ENCODE measurements around the gene PSMC2.
A peak's percentile ranks its signal among the peaks of the same experiment; 100 is the strongest.
"Not testable (repeated sequence)": the region's sequence is repeated elsewhere in the genome, so short reads cannot be mapped to it uniquely, and the experiment has no call there.

PSMC2 gene

GRCh38 chr7:103379270-103379975, 32.0 kb downstream of the PSMC2 start:
- DNase-seq: no peak

GRCh38 chr7:103380395-103381191, 33.1 kb downstream of the PSMC2 start:
- peak; percentile 12 for DNase-seq

DNA sequence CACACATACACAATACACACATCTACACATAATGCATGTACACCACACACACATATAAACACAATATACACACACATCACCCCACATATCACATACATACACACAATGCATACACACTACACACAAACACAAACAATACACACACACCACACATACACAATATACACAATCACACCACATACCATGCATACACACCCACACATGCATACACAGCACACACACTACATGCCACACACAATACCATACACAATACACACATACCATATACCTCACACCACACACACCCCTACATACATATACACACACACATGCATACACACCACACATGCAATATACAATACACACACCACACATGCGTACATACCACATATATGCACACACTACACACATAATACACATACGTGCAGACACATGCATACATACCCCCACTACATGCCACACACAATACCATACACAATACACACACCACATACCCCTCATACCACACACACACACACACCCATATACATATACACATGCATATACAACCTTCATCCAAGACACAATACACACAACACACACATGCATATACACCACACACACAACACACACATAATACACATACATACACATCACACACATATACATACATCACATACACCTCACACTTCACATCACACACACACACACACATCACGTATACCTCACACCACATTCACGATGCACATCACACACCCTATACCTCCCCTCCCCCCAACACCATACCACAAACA, 34.0 kb downstream of the PSMC2 start:
- DNase-seq: no peak

- no peak for DNase-seq
Observed at GRCh38 chr7:103382032-103382402, 34.6 kb downstream of the PSMC2 start.

DNA sequence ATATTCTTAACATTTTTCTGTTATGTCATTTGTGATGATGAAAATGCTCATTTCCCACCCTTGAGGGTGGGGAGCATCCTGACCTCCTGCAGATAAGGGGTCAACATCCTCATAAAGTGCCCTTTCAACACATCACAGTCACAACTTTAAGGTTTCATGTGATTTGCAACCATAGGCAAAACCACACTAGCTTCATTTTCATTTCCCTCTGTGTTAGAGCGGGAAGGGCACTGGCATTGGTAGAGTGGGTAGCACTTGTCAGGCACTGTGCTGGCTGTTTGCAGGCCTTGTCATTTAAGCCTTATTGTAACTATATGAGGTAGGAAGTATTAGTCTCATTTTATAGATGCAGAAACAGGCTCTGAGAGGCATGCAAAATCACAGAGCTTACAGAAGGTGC, 39.8 kb downstream of the PSMC2 start:
- no peak for DNase-seq

GRCh38 chr7:103388469-103389140, 41.2 kb downstream of the PSMC2 start:
- DNase-seq: no peak

DNA sequence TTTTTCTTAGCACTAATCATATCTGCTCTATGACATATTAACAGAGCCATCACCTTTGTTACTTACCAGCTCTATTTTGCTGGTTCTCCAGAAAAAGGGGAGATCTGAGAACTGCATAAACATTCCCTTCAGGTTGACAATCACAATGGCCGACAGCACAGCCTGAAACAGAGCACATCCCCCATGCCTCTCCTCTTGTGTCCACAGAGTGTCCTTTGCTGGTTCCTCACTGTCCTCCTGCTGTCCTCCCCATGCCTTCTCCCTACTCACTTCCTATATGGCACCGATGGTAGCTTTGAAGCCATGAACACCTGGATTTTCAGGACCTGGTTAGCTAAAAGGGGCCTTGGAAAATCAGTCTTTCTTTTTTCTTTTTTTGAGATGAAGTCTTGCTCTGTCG, 41.8 kb downstream of the PSMC2 start:
- DNase-seq: no peak

DNA sequence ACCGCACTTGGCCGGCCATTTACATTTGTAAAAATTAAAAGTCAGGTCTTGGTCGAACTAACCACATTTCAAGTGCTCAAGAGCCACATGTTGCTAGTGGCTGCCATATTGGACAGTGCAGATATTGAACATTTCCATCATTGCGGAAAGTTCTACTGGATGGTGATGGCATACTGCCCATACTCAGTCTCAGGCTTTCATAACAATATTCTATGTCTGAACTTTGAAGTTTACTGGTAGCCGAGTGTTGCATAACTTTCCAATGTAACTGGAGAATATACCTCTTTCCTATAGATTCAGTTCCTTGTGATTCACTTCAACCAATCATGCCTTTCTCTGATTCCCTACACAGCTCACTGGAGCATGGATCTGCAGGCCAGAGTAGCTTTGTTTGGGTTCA, 43.7 kb downstream of the PSMC2 start:
- no peak for DNase-seq

DNA sequence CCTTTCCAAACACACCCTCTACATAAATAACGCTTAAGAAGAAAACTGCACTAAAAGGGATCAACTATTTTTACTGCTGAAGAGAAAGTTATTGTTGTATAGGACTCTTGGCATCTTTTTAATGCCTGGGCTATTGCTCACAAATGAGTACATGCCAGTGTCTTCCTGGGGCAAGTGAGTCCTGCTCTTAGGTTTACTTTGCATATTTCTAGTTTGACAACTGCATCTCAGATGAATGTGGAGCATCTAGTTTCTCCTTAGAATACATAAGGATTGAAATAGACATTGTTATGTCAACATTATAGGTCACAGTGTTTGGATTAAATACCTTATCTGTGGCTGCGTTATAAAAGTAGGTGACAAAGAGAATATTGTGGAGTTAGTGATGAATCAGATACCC, 44.5 kb downstream of the PSMC2 start:
- DNase-seq: no peak

GRCh38 chr7:103394566-103394965, 47.1 kb downstream of the PSMC2 start:
- DNase-seq: no peak

DNA sequence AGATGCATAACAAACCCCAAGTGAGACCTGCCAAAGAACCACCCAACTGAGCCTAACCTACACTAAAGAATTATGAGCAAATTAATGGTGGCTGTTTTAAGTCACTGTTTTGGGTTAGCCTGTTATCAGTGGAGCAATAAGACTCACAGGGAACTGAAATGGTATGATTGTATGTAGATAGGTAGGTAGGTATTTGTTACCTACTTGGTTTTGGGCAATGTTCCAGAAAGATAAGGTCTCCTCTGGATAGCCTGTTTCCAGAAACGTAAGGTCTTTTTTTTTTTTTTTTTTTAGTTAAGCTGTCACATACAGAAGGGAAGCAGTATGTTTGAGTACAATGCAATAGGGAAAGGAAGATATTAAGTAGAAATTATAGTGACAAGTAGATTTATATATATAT, 47.6 kb downstream of the PSMC2 start:
- no peak for DNase-seq

- DNase-seq: no peak
Observed at GRCh38 chr7:103396471-103396870, 49.0 kb downstream of the PSMC2 start.

DNA sequence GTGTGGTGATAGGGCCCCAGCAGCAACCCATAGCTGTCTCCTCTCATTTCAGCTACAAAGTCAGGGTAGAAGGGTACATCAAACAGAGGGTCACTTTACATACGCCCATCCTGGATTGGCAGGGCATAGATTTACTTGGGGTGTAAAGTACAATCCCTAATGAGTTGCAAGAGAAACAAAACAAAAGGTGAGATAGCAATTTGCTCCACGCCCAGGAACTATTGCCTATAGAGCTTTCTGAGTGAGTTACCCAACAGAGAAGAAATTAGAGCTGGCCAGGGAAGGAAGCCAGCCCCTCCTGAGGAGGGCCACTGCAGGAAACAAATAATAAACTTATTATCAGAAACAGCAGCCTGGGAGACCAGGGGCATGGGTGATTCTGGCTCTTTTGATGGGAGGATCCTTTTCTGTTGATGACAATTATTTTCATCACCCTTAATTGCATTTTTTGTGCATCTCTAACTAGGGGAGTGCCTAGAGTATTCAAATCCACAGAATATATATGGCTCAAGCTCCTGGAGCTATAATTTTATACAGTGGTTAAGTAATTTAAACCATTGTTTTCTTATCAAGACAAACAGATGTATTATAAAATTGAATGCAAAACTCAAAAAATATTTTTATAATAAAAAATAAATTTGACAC, 51.2 kb downstream of the PSMC2 start:
- DNase-seq: no peak

GRCh38 chr7:103399687-103400086, 52.2 kb downstream of the PSMC2 start:
- not testable (repeated sequence) for DNase-seq

DNA sequence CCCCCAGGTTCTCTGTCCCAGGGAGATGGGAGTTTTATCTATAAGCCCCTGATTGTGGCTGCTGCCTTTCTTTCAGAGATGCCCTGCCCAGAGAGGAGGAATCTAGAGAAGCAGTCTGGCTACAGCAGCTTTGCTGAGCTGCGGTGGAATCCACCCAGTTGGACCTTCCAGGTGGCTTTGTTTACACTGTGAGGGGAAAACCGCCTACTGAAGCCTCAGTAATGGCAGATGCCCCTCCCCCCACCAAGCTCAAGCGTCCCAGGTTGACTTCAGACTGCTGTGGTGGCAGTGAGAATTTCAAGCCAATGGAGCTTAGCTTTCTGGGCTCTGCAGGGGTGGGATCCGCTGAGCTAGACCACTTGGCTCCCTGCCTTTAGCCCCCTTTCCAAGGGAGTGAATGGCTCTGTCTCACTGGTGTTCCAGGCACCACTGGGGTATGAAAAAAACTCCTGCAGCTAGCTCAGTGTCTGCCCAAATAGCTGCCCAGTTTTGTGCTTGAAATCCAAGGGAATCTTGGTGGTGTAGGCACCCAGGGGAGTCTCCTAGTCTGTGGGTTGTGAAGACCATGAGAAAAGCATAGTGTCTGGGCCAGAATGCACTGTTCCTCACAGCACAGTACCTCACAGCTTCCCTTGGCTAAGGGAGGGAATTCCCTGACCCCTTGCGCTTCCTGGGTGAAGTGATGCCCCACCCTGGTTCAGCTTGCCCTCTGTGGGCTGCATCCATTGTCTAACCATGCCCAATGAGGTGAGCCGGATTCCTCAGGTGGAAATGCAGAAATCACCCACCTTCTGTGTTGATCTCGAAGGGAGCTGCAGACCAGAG, 58.6 kb downstream of the PSMC2 start:
- not testable (repeated sequence) for DNase-seq

- no peak for DNase-seq
Observed at GRCh38 chr7:103412151-103412550, 64.7 kb downstream of the PSMC2 start.

DNA sequence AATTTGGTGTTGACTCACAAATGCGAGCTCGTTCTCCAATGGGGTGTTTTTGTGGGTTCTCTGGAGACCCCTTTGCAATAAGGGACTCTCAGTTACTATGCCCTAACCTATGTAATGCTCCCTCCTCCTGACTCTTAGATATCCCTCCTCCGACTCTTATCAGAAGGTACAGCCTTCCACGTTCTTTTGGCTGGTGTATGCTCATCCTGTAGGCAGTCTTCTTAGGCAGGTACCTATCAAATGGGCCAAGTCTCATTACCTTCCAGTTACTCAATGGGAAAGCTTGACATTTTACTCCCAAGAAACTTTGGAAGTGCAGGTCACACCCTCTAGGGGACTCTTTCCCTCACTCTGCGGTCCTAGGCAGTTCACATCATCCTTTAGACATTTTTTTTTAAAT, 66.0 kb downstream of the PSMC2 start:
- DNase-seq: no peak

GRCh38 chr7:103418241-103418640, 70.8 kb downstream of the PSMC2 start:
- DNase-seq: no peak
